Iris pigment epithelial cell (primary cell): ENCODE data around the gene MCCD1.
A peak's percentile ranks its signal among the peaks of the same experiment; 100 is the strongest.

Experiments
- DNase-seq: peaks from one replicate; pipeline ENCODE4 v3.0.0-alpha.2; 2011; ENCODE audit warnings: low read depth

Gene MCCD1

DNA sequence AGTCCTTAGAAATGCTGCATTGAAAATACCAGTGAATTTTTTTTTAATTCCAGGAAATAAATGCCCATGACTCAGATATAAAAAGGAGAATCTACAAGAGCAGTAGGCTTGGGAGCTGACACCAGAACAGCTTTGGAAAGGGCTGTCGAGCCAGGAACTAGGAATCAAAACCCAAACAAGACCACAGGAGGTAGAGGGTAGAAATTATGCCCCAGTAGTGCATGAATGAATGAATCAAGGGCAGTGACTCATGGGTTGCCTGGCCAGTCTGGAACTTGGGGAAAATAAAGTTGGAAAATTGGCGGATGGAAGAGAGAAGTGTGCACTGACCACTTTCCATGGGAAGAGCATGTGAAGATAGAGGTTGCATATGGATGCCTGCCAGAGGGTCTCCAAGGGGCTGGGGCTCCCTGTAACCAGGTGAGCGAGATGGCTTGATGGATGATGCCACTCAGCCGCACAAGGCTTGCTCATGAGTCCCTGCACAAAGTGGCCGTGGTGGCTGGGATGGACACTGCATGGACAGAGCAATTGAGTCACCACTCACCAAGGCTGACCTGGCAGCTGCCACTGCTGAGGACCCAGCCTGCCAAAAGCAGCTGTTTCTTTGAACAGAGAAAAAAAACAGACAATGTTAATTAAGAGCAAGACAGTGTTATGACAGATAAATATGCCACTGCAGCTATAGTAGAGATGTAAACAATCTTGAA lies 15.2 kb upstream of the MCCD1 start:
- no peak for DNase-seq

GRCh38 chr6:31521835-31522234 lies 6.9 kb upstream of the MCCD1 start:
- DNase-seq = no peak

- no peak for DNase-seq
Observed at GRCh38 chr6:31525553-31525931, 3.2 kb upstream of the MCCD1 start.

GRCh38 chr6:31525932-31526591 lies 2.7 kb upstream of the MCCD1 start:
- DNase-seq = peak; percentile 75

DNA sequence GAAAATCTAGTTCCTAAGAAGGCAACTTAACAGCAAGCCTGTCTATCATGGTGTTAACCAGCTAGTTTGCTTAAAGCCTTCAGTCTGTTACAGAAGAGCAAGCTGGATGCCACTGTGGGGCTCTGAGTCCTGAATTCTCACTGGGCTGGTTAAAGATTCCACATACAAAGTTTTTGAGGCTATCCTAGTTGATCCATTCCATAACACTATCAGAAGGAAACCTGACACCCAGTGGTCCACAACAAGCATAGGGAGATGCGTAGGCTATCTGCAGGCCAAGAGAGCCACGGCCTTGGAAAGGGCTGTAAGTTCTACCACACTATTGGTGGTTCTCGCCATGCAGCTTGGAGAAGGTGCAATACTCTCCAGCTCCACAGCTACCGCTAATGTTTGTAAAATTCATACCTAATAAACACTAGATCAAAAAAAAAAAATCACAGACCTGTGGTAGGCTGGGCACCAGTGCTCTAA lies 420 bp upstream of the MCCD1 start:
- no peak for DNase-seq

- no peak for DNase-seq
Observed at GRCh38 chr6:31529329-31530150, 778 bp downstream of the MCCD1 start.

DNA sequence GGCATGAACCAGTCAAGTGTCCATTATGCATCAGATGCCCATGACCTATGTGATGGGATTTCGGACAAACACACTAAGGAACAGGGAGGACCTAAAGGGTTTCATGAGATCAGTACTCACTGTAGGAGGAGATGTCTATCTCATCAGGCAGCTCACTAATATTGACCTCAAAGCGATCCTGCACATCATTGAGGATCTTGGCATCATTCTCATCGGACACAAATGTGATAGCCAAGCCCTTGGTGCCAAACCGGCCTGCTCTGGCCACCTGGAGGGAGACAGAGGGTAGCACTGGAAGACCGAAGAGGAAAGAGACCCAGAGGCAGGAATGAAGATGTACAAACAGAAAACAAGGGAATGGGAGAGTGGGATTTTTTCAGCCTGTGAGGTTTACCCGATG lies 1.9 kb downstream of the MCCD1 start:
- DNase-seq = no peak

DNA sequence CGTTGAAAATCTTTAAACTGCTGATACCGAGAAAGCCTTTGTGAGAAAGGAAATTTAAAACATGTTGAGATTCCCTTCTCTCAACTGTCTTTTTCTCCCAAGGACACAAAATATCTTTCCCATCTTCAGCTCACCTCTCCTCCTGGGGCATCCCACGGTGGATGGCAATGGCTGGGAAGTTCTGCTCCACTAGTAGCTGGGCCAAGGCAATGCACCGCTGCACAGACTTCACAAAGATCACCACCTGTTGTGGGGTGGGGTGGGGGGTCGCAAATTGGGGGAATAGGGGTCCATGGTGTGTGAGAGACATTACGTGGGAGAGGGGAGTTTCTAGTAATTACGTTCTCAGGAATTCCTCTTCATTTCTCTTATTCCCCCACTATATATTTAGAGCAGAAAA lies 2.4 kb downstream of the MCCD1 start:
- DNase-seq = no peak

DNA sequence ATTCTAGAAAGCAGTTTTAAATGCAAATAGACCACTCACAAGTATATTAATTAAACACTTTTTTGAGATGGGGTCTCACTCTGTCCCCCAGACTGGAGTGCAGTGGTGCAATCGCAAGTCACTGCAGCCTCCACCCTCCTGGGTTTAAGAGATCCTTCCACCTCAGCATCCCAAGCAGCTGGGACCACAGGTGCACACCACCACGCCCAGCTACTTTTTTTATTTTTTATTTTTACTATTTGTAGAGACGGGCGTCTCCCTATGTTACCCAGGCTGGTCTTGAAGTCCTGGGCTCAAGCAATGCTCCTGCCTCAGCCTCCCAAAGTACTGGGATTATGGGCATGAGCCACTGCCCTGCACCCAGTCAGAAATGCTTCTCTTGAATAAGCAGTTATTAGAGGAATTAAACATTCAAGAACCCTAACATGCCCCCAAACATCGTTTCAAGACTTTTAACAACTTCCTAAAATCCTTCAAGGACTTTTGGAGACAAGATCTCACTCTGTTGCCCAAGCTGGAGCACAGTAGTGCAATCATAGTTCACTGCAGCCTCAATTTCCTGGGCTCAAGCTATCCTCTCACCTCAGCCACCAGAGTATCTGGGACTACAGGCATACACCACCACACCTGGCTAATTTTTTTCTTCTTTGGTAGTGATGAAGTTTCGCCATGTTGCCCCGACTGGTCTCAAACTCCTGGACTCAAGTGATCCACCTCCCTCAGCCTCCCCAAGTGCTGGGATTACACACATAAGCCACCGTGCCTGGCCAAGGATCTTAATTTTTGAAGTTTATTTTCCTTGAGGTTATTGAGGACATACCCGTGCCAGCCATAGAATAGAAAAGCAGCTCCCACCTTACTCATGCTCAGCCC lies 3.2 kb downstream of the MCCD1 start:
- no peak for DNase-seq

DNA sequence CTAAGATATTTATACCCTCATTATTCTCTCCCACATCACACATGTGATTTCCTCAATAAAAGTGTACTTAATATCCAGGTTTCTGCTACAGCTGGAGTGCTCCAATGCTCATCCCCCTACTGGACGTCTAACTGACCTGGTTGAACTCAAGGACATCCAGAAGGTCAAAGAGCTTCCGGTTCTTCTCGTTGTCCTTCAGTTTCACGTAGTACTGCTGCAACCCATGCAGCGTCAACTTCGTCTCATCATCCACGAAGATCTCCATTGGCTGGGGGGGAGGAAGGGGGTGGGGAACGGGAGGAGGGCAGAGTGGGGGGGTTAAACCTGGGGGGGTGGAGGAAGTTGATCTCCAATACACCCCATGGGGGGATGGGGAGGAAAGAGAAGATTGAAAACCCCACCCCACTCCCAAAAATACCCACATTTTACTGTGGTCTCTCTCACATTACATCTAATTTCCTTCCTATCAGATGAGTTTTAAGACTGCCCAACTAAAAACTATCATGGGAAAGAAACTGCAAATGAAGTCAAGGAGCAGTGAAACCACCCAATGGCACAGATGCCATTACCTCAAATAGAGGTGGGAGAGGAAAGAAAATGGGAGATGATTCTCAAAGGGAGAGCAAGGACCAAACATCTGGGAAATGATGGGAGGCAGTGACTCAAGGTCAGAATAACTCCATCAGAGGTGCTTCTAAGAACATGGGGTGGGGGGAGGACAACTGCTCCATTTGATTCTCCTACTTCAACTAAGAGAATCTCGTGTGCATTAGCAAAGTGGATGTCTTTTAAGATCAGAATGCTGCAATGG lies 4.1 kb downstream of the MCCD1 start:
- no peak for DNase-seq

- DNase-seq = no peak
Observed at GRCh38 chr6:31533455-31533841, 4.7 kb downstream of the MCCD1 start.

- no peak for DNase-seq
Observed at GRCh38 chr6:31534011-31534410, 5.2 kb downstream of the MCCD1 start.

DNA sequence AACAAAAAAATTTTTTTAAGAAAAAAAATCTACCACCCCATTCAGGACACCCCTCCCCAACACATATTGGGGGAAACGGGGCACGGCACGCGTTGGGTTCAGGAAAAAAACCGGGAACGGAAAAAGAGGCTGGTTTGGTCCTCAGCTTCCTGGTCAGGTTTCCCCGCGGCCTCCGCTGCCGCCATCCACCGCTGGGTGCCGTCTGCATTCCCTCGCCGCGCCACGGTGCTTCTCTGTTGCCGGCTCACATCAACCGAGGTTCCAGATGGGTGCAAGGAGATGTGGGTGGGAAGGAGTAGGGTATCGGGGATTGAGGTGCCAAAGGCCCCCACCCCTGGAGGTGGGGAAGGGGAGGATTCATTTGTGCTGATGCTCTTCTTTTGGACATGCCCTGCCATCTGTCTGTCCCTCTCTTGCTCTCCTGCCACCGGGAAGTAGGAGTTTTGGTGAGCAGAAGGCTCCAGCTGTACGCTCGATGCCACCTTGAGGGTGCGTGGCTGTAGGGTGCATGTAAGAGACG lies 5.8 kb downstream of the MCCD1 start:
- DNase-seq = no peak

DNA sequence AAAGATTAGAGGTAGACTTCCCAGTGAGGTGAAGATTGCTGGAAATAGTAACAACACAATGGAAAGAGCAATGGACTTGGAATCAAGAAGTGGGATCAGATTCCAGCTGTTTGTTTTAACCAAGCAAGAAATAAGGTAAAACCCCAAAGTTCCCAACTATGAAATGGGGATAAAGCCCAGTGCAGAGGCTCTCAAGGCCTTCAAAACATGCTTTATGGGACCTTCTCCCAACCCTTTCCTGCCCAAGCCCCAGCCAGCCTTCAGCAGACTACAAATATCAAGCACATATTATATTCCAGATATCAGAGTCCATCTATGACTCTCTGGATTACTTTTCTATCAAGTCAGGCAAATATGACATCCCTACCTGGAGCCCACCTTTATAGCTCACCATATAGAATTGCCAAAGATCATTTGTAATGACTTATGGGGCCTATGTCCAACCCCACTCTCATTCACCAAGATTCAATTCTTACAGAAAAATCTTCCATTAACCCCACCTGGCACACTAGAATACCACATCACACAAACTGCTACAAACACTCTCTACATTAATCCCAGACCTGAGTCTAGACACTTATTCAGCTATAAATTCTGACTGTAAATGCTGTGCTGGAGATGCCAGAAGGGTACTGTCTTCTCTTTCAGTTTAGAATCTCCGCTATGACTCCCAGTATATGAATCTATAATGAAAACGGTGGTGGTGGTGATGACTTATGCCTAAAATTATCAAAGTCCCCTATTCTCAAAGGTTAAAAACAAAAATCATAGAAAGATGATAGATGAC lies 7.0 kb downstream of the MCCD1 start:
- no peak for DNase-seq

DNA sequence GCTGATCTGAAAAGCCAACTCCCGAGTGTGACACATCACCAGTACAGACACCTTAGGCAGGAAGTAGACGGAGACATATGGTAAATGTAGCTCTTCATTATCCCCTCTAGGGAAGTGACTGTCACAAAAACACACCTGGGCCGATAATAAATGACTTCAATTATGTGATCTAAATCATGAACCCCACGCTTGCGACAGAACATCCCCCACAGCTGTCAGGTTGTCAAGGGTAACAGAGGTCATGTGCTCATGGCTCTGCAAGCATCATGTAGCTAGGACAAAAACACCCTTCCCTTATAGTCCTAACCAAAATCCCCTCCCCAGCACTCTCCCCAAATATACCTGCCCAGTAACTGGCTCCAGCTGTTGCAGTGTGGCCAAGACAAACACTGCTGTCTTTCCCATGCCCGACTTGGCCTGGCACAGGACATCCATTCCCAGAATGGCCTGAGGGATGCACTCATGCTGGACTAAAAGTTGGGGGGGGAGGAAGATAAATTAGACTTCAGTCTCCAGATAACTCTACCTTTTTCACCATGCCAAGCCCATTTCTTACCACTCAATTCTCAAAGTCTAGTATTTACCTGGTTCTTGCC lies 10.1 kb downstream of the MCCD1 start:
- DNase-seq = no peak

GRCh38 chr6:31540640-31541039 lies 11.9 kb downstream of the MCCD1 start:
- DNase-seq = no peak

DNA sequence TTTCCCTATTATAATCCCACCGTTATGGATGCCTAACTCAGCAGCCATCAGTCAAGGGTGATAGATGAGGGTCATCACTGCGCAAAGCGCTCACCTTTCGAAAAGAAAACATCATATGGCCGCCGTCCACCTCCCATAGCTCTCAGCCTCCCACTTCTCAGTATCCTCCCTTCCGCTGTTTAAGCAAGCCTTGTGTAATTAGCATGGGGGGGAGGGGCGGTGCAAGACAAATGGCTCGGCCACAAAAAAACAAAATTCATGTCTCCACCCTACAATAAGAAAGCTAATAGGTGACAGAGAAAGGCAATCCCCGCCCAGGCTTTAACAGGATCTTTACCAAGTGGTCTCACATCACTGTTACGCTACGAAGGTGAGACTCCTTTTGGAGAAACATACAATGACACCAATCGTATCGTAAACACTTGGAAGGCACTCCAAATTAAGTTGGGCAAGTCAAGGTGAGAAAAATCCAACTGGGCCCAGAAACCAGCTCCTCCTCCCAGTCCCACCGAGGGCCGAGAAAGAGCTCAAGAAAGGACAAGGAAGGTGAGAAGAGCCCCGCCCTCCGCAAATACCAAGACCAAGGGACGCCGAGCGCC lies 12.4 kb downstream of the MCCD1 start:
- peak; percentile 71 for DNase-seq

- peak; percentile 97 for DNase-seq
Observed at GRCh38 chr6:31541658-31542521, 13.1 kb downstream of the MCCD1 start, which contains the start of gene DDX39B. DDX39B (minus strand) TSS chr6:31542003; CDS start chr6:31540532, 1,471 bp downstream.
